Measurements from ENCODE around the gene GPRC6A.
"Not testable (repeated sequence)": the region's sequence is repeated elsewhere in the genome, so short reads cannot be mapped to it uniquely, and the experiment has no call there.

Gene GPRC6A, protein sequence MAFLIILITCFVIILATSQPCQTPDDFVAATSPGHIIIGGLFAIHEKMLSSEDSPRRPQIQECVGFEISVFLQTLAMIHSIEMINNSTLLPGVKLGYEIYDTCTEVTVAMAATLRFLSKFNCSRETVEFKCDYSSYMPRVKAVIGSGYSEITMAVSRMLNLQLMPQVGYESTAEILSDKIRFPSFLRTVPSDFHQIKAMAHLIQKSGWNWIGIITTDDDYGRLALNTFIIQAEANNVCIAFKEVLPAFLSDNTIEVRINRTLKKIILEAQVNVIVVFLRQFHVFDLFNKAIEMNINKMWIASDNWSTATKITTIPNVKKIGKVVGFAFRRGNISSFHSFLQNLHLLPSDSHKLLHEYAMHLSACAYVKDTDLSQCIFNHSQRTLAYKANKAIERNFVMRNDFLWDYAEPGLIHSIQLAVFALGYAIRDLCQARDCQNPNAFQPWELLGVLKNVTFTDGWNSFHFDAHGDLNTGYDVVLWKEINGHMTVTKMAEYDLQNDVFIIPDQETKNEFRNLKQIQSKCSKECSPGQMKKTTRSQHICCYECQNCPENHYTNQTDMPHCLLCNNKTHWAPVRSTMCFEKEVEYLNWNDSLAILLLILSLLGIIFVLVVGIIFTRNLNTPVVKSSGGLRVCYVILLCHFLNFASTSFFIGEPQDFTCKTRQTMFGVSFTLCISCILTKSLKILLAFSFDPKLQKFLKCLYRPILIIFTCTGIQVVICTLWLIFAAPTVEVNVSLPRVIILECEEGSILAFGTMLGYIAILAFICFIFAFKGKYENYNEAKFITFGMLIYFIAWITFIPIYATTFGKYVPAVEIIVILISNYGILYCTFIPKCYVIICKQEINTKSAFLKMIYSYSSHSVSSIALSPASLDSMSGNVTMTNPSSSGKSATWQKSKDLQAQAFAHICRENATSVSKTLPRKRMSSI

DNA sequence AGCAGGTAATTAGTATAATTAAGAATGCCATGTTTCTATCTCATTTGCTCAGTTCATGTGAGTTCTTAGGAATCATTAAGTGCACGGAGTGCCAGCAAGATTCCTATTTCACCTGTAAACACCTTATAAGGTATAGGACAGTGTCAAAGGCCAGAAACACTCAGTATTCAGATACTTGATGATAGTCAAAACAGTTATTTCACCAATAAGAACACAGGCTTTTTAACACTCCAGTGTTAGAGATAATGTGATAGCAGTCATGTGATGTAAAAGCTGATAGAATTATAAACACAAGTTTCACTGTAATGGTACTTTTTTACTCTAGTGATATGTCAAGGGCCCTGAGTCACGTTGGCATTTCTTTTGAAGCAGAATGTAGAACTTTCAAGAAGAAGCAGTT lies at the start of gene GPRC6A:
Gene GPRC6A (minus strand): TSS at position 101 of the 400 bp plus-strand sequence. CDS start 70 bp downstream, at position 31.
- no peak for DNase-seq
- no peak for TF ChIP-seq POLR2A (IDR thresholded peaks at IDR 0.05; ENCODE audit: low read length)

DNA sequence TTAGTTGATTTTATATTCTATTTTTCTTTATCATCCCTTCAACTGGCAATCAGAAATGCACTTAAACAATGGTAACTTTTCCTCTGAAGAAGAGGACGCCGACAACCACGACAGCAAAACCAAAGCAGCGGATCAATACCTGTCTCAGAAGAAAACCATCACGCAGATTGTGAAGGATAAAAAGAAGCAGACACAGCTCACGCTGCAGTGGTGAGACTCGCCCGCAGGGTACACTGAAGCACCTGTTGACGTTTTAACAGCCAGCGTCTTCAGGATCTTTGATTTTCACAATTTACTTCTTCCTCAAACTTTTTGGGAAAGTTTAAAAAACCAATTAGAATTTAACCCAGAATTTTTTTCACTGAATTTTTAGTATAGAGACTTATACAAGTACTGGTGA lies 48.9 kb upstream of the GPRC6A start:
- no peak for TF ChIP-seq GATA1 (IDR thresholded peaks at IDR 0.05; ENCODE audit: low read depth, low read length)
- no peak for TF ChIP-seq POLR2A (IDR thresholded peaks at IDR 0.05; ENCODE audit: low read length)
- DNase-seq, result no peak

DNA sequence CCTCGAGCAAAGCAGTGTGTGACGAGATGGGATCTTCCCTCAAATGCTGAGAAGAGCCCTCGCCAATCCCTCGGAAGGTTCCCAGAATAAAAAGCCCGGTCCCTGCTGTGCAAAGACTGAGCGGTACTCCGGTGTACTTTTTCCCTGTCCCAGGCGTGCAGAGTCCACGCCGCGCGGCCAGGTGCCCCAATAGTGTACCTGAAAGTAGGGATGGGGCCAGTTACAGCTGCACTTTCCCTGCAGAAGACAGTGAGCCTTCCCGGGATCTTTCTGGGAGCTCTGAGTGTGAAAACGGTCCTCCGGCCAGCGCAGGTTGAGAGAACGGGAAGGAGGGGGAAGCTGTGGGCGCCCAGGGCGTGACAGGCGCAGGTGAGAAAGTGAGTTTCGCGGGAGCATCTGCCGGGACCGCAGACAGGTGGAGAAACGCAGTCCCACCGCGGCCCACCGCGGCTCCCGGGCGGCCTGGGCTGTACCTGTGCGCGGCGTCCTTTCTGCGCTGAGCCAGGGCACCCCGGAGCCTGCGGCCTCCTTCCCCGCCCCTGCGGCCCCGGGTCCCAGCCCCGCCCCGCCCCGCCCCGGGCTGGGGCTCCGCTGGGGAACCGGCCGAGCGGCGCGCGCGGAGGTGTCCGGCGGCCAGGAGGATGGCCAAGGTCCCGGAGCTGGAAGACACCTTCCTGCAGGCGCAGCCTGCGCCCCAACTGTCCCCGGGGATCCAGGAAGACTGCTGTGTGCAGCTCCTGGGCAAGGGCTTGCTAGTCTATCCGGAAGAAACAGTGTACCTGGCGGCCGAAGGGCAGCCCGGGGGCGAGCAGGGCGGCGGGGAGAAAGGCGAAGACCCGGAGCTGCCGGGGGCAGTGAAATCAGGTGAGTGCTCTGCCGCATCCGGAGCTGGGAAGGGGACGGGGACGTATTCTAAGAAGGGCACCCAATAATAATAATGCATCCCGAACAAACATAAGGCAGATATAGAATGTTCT lies 48.0 kb upstream of the GPRC6A start, which contains the start of gene RFX6:
Gene RFX6 (plus strand): TSS at position 608 of the 977 bp plus-strand sequence. CDS start 34 bp downstream, at position 642.
- DNase-seq, result no peak
- no peak for TF ChIP-seq GATA1 (IDR thresholded peaks at IDR 0.05; ENCODE audit: low read depth, low read length)
- no peak for TF ChIP-seq POLR2A (IDR thresholded peaks at IDR 0.05; ENCODE audit: low read length)

DNA sequence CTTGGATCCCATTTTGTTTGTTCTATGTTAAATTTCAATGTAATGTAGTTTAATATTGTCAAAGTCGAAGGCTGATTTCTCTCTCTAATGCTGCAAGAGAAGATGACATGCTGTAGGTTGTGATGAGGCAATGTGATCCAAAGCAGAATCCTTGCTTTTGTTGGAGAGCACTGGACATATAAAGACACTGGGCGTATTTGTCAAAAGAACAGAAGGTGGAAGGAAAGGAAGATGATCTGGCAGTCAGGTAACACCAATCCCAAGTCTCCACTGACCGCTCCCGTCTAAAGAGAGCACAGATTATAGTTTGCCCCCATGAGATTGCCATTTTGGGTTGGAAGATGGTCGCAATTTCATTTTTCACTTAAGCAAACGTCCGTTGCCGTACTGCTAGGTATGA lies 47.2 kb upstream of the GPRC6A start:
- no peak for DNase-seq
- TF ChIP-seq GATA1 (IDR thresholded peaks at IDR 0.05; ENCODE audit: low read depth, low read length), result no peak
- no peak for TF ChIP-seq POLR2A (IDR thresholded peaks at IDR 0.05; ENCODE audit: low read length)

DNA sequence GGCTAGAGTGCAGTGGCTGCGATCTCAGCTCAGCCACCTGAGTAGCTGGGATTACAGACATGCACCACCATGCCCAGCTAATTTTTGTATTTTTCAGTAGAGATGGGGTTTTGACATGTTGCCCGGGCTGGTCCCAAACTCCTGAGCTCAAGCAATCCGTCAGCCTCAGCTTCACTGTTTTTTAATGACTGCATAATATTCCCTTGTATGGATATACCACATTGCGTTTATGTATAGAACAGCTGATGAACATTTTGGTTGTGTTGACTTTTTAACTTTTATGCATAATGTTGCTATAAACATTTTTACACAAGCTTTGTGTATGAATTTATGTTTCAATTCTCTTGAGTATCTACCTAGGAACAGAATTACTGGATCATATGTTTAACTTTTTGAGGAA lies 43.9 kb upstream of the GPRC6A start:
- no peak for DNase-seq
- no peak for TF ChIP-seq GATA1 (IDR thresholded peaks at IDR 0.05; ENCODE audit: low read depth, low read length)
- no peak for TF ChIP-seq POLR2A (IDR thresholded peaks at IDR 0.05; ENCODE audit: low read length)

DNA sequence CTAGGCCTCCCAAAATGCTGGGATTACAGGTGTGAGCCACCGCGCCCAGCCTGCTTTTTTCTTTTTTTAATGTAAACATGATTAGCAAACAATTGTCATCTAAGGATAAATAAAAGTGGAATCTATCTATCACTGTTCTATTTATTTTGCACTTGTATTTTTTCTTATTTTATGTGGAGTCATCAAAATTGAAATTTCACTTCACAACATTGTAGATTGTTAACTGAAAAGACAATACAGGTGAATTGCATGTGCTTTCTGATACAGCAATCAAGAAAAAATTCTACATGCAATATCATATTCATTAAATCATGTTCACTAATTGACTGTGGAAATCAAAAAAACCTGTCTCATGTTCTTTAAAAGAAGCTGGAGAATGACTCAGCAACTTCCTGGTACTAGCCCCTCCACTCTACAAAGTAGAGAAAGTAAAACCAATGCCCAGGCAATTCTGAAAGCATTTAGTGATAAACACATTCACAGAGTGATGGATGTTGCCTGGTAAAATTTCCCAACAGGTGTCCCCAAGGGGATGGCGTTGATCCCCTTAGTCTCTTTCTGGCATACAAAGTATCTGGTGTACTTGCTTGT lies 37.5 kb upstream of the GPRC6A start:
- TF ChIP-seq GATA1 (IDR thresholded peaks at IDR 0.05; ENCODE audit: low read depth, low read length) (no peak), POLR2A (IDR thresholded peaks at IDR 0.05; ENCODE audit: low read length) (no peak)

DNA sequence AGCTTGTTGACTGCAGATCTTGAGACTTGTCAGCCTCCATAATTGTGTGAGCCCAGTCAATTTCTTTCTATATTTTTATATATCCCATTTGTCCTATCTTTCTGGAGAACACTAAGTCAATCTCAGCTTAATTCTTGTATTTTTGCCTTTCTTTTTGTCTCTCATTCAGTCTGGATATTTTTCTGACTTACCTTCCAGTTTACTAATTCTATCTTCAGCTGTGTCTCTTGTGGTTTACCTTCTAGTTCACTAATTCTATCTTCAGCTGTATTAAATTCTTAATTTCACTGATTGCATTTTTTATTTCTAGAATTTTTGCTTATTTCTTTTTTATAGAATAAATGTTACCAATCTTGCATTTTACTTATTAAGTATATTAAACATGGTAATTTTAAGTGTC lies 30.4 kb upstream of the GPRC6A start:
- TF ChIP-seq POLR2A (IDR thresholded peaks at IDR 0.05; ENCODE audit: low read length) (no peak), GATA1 (IDR thresholded peaks at IDR 0.05; ENCODE audit: low read depth, low read length) (no peak)
- DNase-seq, result no peak

More for the DNA sequence above, 37.5 kb upstream of the GPRC6A start:
- no peak for DNase-seq

DNA sequence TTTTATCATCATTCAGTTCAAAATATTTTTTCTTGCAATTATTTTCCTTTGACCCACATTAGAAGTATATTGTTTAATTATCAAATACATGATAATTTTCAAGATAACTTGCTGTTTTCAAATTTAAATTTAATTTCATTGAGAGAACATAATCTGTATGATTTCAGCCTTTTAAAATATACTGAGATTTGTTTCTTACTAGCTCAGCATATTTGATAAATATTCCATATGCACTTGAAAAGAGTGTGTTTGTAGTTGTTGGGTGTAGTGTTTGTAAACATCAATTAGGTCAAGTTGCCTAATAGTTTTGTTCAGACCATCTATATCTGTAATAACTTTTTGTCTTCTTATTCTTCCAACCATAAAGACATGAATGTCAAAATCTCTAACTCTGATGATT lies 29.2 kb upstream of the GPRC6A start:
- TF ChIP-seq POLR2A (IDR thresholded peaks at IDR 0.05; ENCODE audit: low read length), result no peak
- TF ChIP-seq GATA1 (IDR thresholded peaks at IDR 0.05; ENCODE audit: low read depth, low read length), result no peak
- no peak for DNase-seq

DNA sequence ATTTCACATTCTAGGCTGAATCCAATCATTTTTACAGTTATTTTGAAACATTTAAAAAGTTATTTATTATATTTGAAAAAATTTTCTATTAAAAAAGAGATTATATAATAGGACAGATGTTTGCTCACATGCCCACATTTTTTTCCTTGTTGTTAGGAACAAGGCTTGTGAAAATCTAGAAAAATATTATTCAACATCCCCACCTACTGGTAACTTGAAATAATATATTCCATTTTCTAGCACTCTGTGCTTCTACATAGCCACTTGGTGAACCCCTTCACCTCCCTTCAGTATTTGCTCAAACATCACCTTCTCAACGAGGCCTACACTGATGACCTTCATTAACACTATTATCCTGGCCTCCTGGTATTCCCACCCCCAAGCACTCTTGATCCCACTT lies 18.3 kb upstream of the GPRC6A start:
- TF ChIP-seq GATA1 (IDR thresholded peaks at IDR 0.05; ENCODE audit: low read depth, low read length) (no peak), POLR2A (IDR thresholded peaks at IDR 0.05; ENCODE audit: low read length) (no peak)
- DNase-seq, result peak; percentile 18 to 36

DNA sequence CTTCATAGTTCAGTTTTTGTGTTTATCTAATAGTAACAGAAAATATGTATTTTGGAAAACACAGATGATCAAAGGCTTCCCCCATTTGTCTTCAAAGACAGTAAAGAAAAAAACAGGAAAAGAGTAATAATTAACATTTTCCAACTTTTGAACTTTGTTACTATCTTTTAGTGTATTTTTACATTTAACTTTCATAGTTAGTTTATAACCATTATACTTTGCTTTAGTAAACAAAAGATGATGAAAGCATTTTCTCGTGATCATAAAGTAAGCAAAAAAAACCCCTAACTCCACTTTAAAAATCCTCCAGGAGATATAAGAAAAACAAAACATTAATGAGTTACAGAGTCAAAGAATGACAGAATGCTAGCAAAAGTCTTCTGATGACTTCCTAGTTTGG lies 13.6 kb upstream of the GPRC6A start:
- DNase-seq, result no peak
- TF ChIP-seq POLR2A (IDR thresholded peaks at IDR 0.05; ENCODE audit: low read length), result no peak
- no peak for TF ChIP-seq GATA1 (IDR thresholded peaks at IDR 0.05; ENCODE audit: low read depth, low read length)

DNA sequence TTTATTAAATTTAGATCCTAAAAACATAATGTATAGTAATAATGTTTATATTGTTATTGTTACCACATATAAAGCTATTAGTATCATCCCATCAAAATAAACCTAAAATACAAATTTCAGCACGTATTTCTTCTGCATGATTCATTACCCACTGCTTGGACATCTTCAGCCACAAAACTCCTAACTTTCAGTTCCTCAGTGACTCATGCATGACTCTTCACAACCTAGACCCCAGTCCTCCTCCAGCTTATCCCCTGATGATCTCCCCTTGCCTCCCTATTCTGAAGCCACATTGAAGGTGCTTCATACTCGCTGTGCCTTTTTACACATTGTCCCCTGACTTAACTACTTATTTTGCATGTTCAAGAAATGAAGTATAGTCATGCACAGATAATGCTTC lies 11.2 kb upstream of the GPRC6A start:
- DNase-seq, result no peak
- no peak for TF ChIP-seq GATA1 (IDR thresholded peaks at IDR 0.05; ENCODE audit: low read depth, low read length)
- no peak for TF ChIP-seq POLR2A (IDR thresholded peaks at IDR 0.05; ENCODE audit: low read length)

DNA sequence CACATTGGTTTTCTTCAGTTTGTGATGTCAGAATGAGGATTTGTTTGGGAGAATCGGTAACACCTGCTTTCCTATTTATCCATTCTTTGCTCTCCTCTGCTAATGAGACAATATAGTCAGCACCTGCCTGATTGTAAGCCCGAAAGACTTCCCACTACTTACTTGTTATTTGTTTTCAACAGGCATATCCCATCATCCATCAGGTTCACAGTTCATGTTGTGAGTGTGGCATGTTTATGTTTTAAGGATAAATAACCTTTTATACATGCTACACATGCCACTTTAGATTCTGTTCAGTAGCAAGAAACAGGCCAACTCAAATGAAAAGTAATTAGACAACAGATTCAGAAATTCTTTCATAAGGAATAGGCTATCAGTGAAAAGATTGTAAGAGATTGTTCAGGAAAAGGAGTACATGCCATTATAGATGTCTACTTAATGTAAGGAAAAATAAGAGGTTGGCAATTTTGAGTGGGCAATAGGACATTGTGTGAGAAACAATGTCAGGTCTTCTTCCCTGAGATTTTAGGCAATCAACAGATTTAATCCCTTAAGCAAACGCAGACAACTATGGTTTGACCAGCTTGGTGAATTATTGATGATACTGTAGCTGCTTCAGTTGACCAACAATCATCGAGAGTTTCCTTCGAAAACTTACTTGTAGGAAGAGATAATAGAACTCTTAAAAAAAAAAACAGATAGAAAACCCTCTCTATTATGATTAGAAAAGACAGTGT lies 7.9 kb upstream of the GPRC6A start:
- no peak for DNase-seq
- TF ChIP-seq GATA1 (IDR thresholded peaks at IDR 0.05; ENCODE audit: low read depth, low read length) (no peak), POLR2A (IDR thresholded peaks at IDR 0.05; ENCODE audit: low read length) (no peak)

DNA sequence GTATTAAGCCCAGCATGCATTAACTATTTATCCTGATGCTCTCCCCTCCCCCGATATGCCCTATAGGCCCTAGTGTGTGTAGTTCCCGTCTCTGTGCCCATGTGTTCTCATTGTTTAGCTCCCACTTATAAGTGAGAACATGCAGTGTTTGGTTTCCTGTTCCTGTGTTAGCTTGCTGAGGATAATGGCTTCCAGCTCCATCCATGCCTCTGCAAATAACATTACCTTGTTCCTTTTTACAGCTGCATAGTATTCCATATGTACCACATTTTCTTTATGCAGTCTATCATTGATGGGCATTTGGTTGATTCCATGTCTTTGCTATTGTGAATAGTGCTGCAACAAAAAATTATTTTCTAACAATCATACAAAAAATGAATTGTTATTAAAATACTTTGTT lies 5.6 kb upstream of the GPRC6A start:
- not testable (repeated sequence) for DNase-seq
